ENCODE data around the gene FALEC.
A peak's percentile ranks its signal among the peaks of the same experiment; 100 is the strongest.

The FALEC gene

DNA sequence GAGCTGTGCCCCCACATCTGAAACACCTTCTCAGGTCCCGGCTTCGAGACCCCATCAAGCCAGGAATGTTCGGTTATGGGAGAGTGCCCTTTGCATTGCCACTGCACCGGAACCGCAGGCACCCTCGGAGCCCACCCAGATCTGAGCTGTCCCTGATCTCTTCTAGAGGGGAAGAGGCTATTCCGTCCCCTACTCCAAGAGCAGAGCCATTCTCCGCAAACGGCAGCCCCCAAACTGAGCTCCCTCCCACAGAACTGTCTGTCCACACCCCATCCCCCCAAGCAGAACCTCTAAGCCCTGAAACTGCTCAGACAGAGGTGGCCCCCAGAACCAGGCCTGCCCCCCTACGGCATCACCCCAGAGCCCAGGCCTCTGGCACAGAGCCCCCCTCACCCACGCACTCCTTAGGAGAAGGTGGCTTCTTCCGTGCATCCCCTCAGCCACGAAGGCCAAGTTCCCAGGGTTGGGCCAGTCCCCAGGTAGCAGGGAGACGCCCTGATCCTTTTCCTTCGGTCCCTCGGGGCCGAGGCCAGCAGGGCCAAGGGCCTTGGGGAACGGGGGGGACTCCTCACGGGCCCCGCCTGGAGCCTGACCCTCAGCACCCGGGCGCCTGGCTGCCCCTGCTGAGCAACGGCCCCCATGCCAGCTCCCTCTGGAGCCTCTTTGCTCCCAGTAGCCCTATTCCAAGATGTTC is 38.0 kb downstream of the FALEC start:
- Histone ChIP-seq H3K36me3 (ENCODE audit: control insufficient read depth in 1 of 2, insufficient read depth in 2 of 2, low read length in 2 of 2) (peaks cover 0 to 31% of the 10 kb centered on the region in 2 donors), H3K9me3 (ENCODE audit: control insufficient read depth in 1 of 2, low read length in 2 of 2) (no peaks in the 10 kb centered on the region), H3K4me3 (ENCODE audit: low read depth in 1 of 2, low read length in 2 of 2) (no peak overlapping the region), H3K27me3 (ENCODE audit: low read depth, low read length) (no peaks in the 10 kb centered on the region), H3K4me1 (ENCODE audit: control insufficient read depth in 1 of 2, insufficient read depth in 2 of 2, low read length in 2 of 2) (peaks cover 9 to 26% of the 10 kb centered on the region in 2 donors), H3K27ac (ENCODE audit: low read length) (peak overlapping the region; percentile 51)

DNA sequence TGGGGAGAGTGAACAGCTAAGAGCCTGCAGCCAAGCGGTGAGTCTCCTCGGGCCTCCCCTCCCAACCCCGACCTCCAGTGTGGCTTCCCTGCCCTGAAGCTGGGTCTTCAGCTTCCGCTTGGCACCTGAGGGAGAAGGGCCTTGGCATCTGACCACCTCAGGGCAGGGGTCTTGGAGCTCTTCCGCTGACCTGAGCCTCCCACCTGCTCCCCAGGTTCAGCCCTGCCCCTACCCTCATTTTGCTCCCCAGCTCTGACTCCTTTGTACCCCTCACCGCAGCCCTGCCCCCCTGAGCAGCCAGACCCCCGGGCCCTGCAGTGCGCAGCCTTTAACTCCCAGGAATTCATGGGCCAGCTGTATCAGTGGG is 38.5 kb downstream of the FALEC start:
- H3K9me3 ChIP-seq (ENCODE audit: control insufficient read depth in 1 of 2, low read length in 2 of 2), result no peaks in the 10 kb centered on the region
- peaks cover 0 to 31% of the 10 kb centered on the region in 2 donors for H3K36me3 ChIP-seq (ENCODE audit: control insufficient read depth in 1 of 2, insufficient read depth in 2 of 2, low read length in 2 of 2)
- H3K27ac ChIP-seq (ENCODE audit: low read length), result no peak overlapping the region
- H3K4me3 ChIP-seq (ENCODE audit: low read depth in 1 of 2, low read length in 2 of 2), result no peak overlapping the region
- H3K27me3 ChIP-seq (ENCODE audit: low read depth, low read length), result no peaks in the 10 kb centered on the region
- peaks cover 9 to 31% of the 10 kb centered on the region in 2 donors for H3K4me1 ChIP-seq (ENCODE audit: control insufficient read depth in 1 of 2, insufficient read depth in 2 of 2, low read length in 2 of 2)

DNA sequence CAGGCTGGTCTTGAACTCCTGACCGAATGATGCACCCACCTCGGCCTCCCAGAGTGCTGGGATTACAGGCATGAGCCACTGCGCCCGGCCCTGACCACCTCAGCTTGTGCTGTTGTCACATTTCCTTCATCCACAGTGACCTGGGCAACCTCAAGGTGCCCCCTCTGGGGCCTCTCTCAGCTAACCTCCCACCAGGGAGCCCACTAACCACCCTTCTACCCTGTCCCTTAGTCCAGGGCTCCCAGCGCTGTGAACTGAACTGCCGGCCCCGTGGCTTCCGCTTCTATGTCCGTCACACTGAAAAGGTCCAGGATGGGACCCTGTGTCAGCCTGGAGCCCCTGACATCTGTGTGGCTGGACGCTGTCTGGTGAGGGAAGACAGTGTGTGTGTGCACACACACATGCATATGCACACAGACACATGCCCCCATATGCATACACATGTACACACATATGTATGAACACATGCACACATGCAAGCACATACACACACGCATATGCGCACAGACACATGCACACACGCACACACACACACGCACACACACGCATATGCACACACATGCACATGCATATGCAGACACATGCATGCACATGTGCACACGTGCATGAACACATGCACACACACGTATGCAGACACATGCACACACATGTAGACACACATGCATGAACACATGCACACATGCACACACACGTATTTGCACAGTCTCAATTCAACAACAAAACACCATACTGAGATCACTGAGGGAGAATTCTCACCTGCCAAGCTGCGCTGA is 39.8 kb downstream of the FALEC start:
- H3K27me3 ChIP-seq (ENCODE audit: low read depth, low read length), result no peaks in the 10 kb centered on the region
- peaks cover 16 to 44% of the 10 kb centered on the region in 2 donors for H3K4me1 ChIP-seq (ENCODE audit: control insufficient read depth in 1 of 2, insufficient read depth in 2 of 2, low read length in 2 of 2)
- H3K36me3 ChIP-seq (ENCODE audit: control insufficient read depth in 1 of 2, insufficient read depth in 2 of 2, low read length in 2 of 2), result peaks cover 0 to 31% of the 10 kb centered on the region in 2 donors

DNA sequence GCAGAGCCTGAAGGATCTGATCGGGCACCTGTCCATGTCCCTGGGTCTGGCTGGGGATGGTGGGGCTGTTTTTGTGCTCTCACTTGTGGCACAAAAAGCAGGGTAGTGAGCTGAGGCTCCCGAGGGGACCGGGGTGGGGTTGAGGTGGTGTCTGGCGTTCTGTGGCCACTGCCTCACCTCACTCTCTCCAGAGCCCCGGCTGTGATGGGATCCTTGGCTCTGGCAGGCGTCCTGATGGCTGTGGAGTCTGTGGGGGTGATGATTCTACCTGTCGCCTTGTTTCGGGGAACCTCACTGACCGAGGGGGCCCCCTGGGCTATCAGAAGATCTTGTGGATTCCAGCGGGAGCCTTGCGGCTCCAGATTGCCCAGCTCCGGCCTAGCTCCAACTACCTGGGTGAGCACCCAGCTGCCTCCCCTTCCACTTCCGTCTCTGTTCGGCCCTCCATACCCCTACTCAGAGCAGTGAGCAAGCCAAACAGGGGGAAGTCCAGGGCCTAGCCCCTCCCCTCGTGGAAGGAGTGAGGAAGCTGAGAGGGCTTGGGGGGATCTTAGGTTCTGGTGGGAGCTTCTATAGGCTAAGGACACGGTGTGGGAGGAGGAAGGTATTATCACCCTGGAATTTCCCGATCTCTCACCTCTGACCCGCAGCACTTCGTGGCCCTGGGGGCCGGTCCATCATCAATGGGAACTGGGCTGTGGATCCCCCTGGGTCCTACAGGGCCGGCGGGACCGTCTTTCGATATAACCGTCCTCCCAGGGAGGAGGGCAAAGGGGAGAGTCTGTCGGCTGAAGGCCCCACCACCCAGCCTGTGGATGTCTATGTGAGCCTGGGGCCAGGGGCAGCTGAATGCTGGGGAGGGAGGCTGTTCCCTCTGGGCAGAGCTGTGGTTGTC is 40.7 kb downstream of the FALEC start:
- H3K27me3 ChIP-seq (ENCODE audit: low read depth, low read length), result no peaks in the 10 kb centered on the region
- H3K4me3 ChIP-seq (ENCODE audit: low read depth in 1 of 2, low read length in 2 of 2), result no peak overlapping the region
- H3K27ac ChIP-seq (ENCODE audit: low read length), result no peak overlapping the region
- peaks cover 0 to 31% of the 10 kb centered on the region in 2 donors for H3K36me3 ChIP-seq (ENCODE audit: control insufficient read depth in 1 of 2, insufficient read depth in 2 of 2, low read length in 2 of 2)
- H3K9me3 ChIP-seq (ENCODE audit: control insufficient read depth in 1 of 2, low read length in 2 of 2), result no peaks in the 10 kb centered on the region
- H3K4me1 ChIP-seq (ENCODE audit: control insufficient read depth in 1 of 2, insufficient read depth in 2 of 2, low read length in 2 of 2), result peaks cover 20 to 50% of the 10 kb centered on the region in 2 donors

More for the DNA sequence above, 39.8 kb downstream of the FALEC start:
- no peaks in the 10 kb centered on the region for H3K9me3 ChIP-seq (ENCODE audit: control insufficient read depth in 1 of 2, low read length in 2 of 2)
- no peak overlapping the region for H3K4me3 ChIP-seq (ENCODE audit: low read depth in 1 of 2, low read length in 2 of 2)
- H3K27ac ChIP-seq (ENCODE audit: low read length), result no peak overlapping the region

DNA sequence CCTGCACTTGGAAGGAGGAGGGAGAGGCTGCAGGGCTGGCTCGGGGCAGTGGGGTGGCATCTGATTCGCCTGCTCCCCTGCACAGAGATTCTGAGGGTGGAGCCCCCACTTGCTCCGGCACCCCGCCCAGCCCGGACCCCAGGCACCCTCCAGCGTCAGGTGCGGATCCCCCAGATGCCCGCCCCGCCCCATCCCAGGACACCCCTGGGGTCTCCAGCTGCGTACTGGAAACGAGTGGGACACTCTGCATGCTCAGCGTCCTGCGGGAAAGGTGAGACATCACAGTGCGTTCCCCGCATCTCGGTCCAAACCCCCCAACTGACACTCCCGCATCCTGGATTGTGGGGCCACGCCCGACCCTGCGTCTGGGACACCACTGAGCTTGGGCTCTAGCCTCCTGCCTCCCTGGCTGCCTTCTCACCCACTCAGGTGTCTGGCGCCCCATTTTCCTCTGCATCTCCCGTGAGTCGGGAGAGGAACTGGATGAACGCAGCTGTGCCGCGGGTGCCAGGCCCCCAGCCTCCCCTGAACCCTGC is 41.6 kb downstream of the FALEC start:
- Histone ChIP-seq H3K27ac (ENCODE audit: low read length) (no peak overlapping the region), H3K36me3 (ENCODE audit: control insufficient read depth in 1 of 2, insufficient read depth in 2 of 2, low read length in 2 of 2) (peaks cover 0 to 36% of the 10 kb centered on the region in 2 donors), H3K4me1 (ENCODE audit: control insufficient read depth in 1 of 2, insufficient read depth in 2 of 2, low read length in 2 of 2) (peaks cover 16 to 47% of the 10 kb centered on the region in 2 donors)

DNA sequence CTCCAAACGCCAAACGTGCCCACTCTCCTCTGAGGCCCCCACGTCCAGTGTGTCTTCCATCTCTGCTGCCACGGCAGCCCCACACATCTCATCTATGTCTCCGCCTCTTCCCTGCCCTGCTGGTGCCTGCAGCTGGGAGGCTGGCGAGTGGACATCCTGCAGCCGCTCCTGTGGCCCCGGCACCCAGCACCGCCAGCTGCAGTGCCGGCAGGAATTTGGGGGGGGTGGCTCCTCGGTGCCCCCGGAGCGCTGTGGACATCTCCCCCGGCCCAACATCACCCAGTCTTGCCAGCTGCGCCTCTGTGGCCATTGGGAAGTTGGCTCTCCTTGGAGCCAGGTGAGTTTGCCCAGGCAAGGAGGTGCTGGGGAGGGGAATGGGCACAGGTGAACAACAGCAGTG is 42.3 kb downstream of the FALEC start:
- Histone ChIP-seq H3K4me1 (ENCODE audit: control insufficient read depth in 1 of 2, insufficient read depth in 2 of 2, low read length in 2 of 2) (peaks cover 22 to 48% of the 10 kb centered on the region in 2 donors), H3K27ac (ENCODE audit: low read length) (no peak overlapping the region), H3K27me3 (ENCODE audit: low read depth, low read length) (no peaks in the 10 kb centered on the region), H3K4me3 (ENCODE audit: low read depth in 1 of 2, low read length in 2 of 2) (no peak overlapping the region), H3K36me3 (ENCODE audit: control insufficient read depth in 1 of 2, insufficient read depth in 2 of 2, low read length in 2 of 2) (peaks cover 0 to 36% of the 10 kb centered on the region in 2 donors), H3K9me3 (ENCODE audit: control insufficient read depth in 1 of 2, low read length in 2 of 2) (no peaks in the 10 kb centered on the region)

More for the DNA sequence above, 41.6 kb downstream of the FALEC start:
- no peaks in the 10 kb centered on the region for H3K9me3 ChIP-seq (ENCODE audit: control insufficient read depth in 1 of 2, low read length in 2 of 2)
- no peaks in the 10 kb centered on the region for H3K27me3 ChIP-seq (ENCODE audit: low read depth, low read length)
- no peak overlapping the region for H3K4me3 ChIP-seq (ENCODE audit: low read depth in 1 of 2, low read length in 2 of 2)

DNA sequence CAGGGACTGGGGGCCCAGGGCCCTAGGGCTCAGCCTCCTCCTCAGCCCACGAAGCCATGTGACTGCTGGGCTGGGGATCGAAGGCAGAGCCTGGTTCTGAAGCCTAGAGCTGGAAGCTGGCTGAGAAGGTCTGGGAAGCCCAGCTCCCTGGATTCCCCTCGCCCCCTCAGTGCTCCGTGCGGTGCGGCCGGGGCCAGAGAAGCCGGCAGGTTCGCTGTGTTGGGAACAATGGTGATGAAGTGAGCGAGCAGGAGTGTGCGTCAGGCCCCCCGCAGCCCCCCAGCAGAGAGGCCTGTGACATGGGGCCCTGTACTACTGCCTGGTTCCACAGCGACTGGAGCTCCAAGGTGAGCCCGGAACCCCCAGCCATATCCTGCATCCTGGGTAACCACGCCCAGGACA is 42.8 kb downstream of the FALEC start:
- Histone ChIP-seq H3K4me1 (ENCODE audit: control insufficient read depth in 1 of 2, insufficient read depth in 2 of 2, low read length in 2 of 2) (peaks cover 27 to 48% of the 10 kb centered on the region in 2 donors), H3K27me3 (ENCODE audit: low read depth, low read length) (no peaks in the 10 kb centered on the region), H3K9me3 (ENCODE audit: control insufficient read depth in 1 of 2, low read length in 2 of 2) (no peaks in the 10 kb centered on the region), H3K27ac (ENCODE audit: low read length) (no peak overlapping the region), H3K4me3 (ENCODE audit: low read depth in 1 of 2, low read length in 2 of 2) (no peak overlapping the region), H3K36me3 (ENCODE audit: control insufficient read depth in 1 of 2, insufficient read depth in 2 of 2, low read length in 2 of 2) (peaks cover 0 to 36% of the 10 kb centered on the region in 2 donors)

DNA sequence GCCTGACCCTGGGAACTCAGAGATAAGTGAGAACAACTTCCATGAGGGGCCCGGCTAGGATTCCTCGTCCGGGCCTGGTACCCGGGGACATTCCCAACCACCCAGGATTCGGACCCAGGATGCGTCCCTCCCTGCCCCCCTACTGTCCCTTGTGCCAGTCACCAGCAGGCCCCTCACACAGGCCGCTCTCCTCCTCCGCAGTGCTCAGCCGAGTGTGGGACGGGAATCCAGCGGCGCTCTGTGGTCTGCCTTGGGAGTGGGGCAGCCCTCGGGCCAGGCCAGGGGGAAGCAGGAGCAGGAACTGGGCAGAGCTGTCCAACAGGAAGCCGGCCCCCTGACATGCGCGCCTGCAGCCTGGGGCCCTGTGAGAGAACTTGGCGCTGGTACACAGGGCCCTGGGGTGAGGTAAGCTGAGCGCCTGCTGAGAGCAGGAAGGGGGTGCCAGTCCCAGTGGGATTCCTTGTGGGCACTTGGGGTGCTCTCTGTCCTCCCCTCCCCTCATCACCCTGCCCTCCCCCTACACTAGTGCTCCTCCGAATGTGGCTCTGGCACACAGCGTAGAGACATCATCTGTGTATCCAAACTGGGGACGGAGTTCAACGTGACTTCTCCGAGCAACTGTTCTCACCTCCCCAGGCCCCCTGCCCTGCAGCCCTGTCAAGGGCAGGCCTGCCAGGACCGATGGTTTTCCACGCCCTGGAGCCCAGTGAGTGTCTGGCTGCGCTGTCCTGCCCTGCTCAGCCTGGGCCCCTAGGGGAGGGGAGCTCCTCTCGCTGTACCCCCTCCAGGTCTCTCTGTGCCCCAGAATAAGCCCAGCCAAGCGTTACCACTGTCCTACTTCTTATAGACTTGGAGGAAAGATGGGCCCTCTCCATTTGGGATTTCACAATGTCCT is 43.5 kb downstream of the FALEC start:
- Histone ChIP-seq H3K27me3 (ENCODE audit: low read depth, low read length) (no peaks in the 10 kb centered on the region), H3K9me3 (ENCODE audit: control insufficient read depth in 1 of 2, low read length in 2 of 2) (no peaks in the 10 kb centered on the region), H3K4me3 (ENCODE audit: low read depth in 1 of 2, low read length in 2 of 2) (peak overlapping the region in 1 of 2 donors; percentile 64), H3K27ac (ENCODE audit: low read length) (peak overlapping the region; percentile 100), H3K36me3 (ENCODE audit: control insufficient read depth in 1 of 2, insufficient read depth in 2 of 2, low read length in 2 of 2) (peaks cover 0 to 36% of the 10 kb centered on the region in 2 donors), H3K4me1 (ENCODE audit: control insufficient read depth in 1 of 2, insufficient read depth in 2 of 2, low read length in 2 of 2) (peaks cover 34 to 48% of the 10 kb centered on the region in 2 donors)

DNA sequence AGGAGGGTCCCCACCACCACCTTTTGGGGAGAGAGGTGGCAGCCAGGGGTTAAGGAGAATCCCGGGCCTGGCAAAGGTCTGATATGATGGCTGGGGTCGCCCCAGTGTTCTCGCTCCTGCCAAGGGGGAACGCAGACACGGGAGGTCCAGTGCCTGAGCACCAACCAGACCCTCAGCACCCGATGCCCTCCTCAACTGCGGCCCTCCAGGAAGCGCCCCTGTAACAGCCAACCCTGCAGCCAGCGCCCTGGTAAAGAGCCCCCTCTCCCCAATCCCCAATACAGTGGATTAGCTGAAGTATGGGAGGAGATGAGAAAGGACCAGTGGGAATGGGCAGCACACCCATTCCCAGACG is 44.1 kb downstream of the FALEC start:
- no peaks in the 10 kb centered on the region for H3K9me3 ChIP-seq (ENCODE audit: control insufficient read depth in 1 of 2, low read length in 2 of 2)
- H3K4me1 ChIP-seq (ENCODE audit: control insufficient read depth in 1 of 2, insufficient read depth in 2 of 2, low read length in 2 of 2), result peaks cover 38 to 50% of the 10 kb centered on the region in 2 donors
- peaks cover 0 to 30% of the 10 kb centered on the region in 2 donors for H3K36me3 ChIP-seq (ENCODE audit: control insufficient read depth in 1 of 2, insufficient read depth in 2 of 2, low read length in 2 of 2)
- H3K27ac ChIP-seq (ENCODE audit: low read length), result peak overlapping the region; percentile 100
- no peaks in the 10 kb centered on the region for H3K27me3 ChIP-seq (ENCODE audit: low read depth, low read length)
- peak overlapping the region in 1 of 2 donors; percentile 64 for H3K4me3 ChIP-seq (ENCODE audit: low read depth in 1 of 2, low read length in 2 of 2)

DNA sequence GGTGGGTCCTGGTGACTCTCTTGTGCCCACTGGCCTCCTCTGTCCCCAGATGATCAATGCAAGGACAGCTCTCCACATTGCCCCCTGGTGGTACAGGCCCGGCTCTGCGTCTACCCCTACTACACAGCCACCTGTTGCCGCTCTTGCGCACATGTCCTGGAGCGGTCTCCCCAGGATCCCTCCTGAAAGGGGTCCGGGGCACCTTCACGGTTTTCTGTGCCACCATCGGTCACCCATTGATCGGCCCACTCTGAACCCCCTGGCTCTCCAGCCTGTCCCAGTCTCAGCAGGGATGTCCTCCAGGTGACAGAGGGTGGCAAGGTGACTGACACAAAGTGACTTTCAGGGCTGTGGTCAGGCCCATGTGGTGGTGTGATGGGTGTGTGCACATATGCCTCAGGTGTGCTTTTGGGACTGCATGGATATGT is 44.5 kb downstream of the FALEC start:
- Histone ChIP-seq H3K4me3 (ENCODE audit: low read depth in 1 of 2, low read length in 2 of 2) (peak overlapping the region; percentile 64 to 76), H3K27me3 (ENCODE audit: low read depth, low read length) (no peaks in the 10 kb centered on the region), H3K36me3 (ENCODE audit: control insufficient read depth in 1 of 2, insufficient read depth in 2 of 2, low read length in 2 of 2) (peaks cover 0 to 29% of the 10 kb centered on the region in 2 donors), H3K9me3 (ENCODE audit: control insufficient read depth in 1 of 2, low read length in 2 of 2) (no peaks in the 10 kb centered on the region), H3K27ac (ENCODE audit: low read length) (peak overlapping the region; percentile 100), H3K4me1 (ENCODE audit: control insufficient read depth in 1 of 2, insufficient read depth in 2 of 2, low read length in 2 of 2) (peaks cover 42 to 54% of the 10 kb centered on the region in 2 donors)

Data from muscle layer of duodenum (tissue), 2 donors.